GM18909 (cell line): ENCODE results near the gene PDXK.
"Not testable (repeated sequence)": the region's sequence is repeated elsewhere in the genome, so short reads cannot be mapped to it uniquely, and the experiment has no call there.

ENCODE experiments used
- ATAC-seq: cut with Tn5 transposase; IDR thresholded peaks from one replicate; pipeline ENCODE4 v1.9.1; 2021; ENCODE audit warnings: mild to moderate bottlenecking; ENCODE audit not compliant: unreplicated experiment, poor library complexity

PDXK gene

DNA sequence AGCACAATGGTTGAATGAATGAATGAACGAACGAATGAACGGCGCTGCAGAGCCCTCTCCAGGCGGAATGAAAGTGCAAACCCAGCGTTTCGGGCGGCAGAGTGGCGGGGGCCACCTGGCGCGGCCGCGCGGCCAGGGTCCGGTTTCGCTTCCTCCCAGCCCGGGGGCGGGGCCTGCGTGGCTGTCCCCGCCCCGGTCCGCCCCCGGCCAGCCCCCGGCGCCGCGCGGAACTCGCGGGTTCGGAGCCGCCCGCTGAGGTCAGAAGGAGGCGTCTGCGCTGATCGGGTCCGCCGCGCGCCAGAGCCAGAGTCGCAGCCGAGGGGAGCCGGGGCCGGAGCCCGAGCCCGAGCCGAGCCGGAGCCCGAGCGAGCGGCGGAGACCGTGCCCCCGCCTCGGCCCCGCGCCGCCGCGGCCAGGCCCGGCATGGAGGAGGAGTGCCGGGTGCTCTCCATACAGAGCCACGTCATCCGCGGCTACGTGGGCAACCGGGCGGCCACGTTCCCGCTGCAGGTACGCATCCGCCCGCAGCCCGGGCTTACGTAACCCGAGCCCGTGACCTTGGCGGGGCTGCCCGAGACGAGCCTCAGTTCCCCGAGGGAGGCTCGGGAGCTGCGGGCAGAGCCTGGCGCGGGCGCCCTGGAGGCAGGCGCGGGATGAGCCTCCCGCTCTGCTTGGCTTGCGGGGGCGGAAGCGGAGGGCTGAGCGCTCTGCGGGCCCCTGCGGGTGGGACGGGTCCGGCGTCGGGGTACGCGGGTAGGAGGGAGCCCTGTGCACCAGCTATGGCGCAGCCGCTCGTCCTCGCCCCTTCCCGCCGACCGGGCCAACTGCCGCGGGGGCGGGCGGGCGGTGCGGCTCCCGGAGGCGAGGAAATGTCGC is at the start of gene PDXK:
Gene PDXK, plus strand, starts transcription at position 258 of the 876 bp plus-strand sequence. Its CDS starts 166 bp downstream, at position 424.
- ATAC-seq, result peak; percentile 72

GRCh38 chr21:43669828-43670605 is 48.9 kb upstream of the PDXK start:
- no peak for ATAC-seq

DNA sequence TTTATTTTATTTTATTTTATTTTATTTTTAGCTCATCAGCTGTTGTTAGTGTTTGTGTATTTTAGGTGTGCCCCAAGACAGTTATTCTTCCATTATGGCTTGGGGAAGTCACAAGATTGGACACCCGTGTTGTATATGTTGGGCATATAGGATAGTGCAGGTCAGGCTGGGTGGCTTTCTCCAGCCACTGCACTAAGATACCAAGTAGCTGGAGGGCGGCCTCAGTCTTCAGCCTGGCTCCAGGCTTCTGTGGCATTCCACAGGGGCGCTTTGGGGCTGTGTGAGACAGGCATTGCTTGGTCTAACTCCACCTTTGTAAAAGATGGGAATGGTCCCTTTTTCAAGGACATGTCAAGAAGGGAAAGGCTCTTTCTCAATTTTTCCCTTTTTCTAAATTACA is 43.1 kb upstream of the PDXK start:
- ATAC-seq, result no peak

DNA sequence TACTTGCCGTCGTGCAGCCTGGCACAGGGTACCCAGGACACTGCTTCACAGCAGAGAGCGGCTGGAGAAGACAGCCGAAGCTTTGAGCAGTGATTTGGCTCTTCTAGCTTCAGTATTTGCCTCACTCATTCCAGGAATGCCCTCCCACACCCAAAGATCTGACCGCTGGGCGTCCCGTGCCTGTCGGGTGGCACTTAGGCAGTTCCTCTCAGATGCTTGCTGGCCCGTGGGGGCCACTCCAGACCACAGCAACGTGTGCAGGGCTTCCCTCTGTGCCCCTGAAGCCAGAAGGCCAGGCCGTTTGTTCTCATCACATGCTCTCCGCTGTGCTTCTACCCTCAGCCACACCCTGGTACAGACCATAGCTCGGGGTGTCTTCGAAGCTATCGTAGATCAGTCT is 42.5 kb upstream of the PDXK start:
- no peak for ATAC-seq

DNA sequence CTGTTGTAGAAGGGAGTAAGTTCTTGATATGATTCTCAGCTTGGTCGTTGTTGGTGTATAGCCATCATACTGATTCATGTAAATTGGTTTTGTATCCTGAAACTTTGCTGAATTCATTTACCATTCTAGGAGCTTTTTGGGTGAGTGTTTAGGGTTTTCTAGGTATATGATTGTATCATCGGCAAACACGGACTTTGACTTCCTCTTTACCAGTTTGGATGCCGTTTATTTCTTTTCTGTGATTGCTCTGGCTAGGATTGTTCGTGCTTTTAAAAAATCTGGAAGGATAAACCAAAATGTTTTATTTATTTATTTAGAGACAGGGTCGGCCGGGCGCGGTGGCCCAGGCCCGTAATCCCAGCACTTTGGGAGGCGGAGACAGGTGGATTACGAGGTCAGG is 39.0 kb upstream of the PDXK start:
- no peak for ATAC-seq

DNA sequence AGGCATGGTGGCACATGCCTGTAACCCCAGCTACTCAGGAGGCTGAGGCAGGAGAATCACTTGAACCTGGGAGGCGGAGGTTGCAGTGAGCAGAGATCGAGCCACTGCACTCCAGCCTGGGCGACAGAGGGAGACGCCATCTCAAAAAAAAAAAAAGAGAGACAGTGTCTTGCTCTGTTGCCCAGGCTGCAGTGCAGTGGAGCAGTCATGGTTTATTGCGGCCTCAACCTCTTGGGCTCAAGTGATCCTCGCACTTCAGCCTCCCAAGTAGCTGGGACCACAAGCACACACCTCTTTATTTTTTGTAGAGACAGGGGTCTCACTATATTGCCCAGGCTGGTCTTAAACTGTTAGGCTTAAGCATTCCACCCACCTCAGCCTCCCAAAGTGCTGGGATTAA is 38.5 kb upstream of the PDXK start:
- not testable (repeated sequence) for ATAC-seq

DNA sequence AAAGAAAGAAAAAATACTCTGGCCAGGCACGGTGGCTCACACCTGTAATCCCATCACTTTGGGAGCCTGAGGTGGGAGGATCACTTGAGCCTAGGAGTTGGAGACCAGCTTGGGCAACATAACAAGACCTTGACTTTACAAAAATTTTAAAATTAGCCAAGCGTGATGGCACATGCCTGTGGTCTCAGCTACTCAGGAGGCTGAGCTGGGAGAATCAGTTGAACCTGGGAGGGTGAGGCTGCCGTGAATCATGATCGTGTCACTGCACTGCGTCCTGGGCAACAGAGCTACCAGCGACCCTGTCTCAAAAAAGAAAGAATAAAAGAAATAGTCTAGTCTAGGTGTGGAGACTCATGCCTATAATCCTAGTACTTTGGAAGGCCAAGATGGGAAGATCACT is 37.3 kb upstream of the PDXK start:
- ATAC-seq, result no peak

GRCh38 chr21:43684424-43684823 is 34.5 kb upstream of the PDXK start:
- ATAC-seq, result no peak

DNA sequence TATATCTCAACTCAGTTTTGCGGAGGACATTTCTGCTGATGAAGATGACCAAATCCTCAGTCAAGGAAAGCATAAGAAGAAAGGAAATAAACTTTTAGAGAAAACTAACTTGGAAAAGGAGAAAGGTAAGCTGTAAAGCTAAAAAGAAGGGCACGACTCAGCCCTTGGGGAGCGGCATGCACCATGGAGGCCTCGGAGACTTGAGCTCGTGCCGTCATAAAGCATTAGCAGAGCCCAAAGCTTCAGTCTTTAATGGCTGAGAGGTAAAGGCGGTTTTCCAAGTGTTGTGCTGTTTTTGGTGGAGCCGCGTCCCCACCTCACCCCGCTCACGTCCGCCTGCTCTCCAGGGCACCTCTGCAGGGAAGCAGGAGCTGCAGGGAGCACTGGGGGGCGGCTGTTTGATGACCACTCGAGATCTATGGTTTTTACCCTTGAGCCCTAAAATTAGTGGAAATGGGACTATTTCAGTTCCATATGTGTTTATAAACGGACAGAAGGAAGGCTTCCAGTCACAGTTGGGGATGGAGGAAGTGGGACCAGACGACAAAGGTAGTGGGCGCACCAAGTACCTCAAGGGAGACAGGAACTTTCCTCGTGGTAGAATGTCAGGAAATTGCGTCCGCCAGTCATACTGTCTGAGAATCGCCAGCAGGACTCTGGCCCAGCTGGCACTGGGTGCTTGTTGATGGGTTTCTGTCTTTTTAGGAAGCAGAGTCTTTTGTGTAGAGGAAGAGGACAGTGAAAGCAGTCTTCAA is 31.9 kb upstream of the PDXK start:
- no peak for ATAC-seq

DNA sequence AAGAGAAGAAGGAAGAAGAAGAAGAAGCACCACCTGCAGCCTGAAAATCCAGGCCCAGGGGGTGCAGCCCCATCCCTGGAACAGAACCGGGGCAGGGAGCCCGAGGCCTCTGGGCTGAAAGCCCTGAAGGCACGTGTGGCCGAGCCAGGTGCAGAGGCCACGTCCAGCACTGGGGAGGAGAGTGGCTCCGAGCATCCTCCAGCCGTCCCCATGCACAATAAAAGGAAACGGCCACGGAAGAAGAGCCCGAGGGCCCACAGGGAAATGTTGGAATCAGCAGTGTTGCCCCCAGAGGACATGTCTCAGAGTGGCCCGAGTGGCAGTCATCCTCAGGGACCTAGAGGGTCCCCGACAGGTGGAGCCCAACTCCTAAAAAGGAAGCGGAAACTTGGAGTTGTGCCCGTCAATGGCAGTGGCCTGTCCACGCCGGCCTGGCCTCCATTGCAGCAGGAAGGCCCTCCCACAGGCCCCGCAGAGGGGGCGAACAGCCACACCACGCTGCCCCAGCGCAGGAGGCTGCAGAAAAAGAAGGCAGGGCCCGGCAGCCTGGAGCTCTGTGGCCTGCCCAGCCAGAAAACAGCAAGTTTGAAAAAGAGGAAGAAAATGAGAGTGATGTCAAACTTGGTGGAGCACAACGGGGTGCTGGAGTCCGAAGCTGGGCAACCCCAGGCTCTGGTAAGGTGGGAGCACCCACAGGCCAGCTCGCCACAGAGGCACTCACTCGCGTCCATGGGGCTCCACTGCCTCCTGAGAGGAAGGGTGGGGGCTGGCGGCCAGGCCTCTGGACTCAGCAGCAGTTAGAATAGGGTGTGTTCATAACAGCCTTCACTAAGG is 31.1 kb upstream of the PDXK start:
- ATAC-seq, result no peak

GRCh38 chr21:43688906-43689305 is 30.0 kb upstream of the PDXK start:
- ATAC-seq, result no peak

DNA sequence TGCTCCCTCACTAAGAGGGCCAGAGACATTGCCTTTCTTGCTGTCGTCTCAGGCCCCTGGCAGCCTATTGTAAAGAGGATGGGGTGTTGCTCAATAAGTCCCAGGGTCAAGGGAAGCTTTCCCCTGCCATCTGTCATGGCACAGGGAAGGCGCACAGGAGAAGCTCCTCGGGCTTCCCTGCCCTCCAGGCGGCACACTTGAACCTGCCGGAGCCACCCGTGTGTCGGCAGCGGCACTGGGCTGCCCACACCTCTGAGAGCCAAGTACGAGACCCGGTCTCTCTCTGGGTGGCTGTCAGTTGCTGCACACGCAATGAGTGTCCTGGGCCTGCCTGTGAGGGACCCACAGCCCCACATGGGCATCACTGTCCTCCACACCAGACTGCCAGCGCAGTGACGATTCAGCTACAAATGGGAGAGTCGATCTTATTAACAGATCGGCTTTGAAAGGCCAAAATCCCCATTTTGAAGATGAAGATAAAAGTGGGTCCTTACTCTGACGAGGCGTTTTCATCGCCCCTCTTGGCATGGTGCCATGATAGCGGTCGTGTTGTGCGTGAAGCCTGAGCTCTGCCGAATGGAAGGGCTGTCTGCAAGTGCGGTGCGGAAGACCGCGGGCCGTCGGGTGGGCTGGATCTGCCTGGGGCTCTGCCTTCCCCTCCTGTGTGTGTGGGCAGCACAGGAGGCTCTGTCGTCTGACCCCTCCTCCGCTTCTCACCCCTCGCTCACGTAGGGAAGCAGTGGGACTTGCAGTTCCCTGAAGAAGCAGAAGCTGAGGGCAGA is 29.2 kb upstream of the PDXK start:
- no peak for ATAC-seq

GRCh38 chr21:43690346-43690745 is 28.6 kb upstream of the PDXK start:
- no peak for ATAC-seq

DNA sequence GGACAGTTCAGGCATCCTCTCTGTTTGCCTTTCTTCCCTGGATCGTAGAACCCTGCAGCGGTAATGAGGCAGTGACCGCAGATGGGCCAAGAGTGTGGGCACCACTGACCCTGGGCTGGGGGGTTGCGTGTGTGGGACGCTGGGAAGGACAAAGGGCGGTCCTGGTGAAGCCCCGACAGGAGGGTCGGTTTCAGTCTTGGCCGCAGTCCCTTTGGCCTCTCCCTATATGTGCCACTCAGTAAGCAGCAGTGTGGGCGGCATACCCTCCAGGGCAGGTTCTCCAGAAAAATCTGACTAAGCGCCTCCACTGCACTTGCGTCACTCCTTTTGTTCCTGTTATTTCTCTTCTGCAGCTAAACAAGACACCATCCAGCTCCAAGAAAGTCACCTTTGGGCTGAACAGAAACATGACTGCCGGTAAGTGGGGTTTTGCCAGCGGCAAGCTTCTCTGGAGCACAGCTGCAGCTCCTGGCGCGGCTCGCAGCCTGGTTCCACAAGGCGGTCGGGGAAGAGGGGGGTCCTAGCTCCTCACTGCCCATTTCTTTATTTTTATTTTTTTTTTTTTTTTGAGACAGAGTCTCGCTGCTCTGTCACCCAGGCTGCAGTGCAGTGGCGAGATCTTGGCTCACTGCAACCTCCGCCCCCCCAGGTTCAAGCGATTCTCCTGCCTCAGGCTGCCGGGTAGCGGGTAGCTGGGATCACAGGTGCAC is 27.7 kb upstream of the PDXK start:
- no peak for ATAC-seq

DNA sequence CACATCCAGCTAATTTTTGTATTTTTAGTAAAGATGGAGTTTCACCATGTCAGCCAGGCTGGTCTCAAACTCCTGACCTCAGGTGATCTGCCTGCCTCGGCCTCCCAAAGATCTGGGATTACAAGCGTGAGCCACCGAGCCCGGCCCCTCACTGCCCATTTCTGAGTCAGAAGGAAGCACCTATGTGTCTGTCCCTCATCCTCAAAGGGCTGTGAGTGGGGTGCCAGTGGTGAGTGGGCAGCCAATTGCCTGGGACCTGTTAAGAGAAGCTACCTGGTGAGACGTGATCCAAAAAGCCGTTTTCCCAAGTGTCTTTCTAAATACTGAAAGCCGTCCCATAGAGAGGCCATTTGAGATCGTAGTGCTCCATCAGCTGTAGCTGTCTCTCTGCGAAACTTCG is 27.1 kb upstream of the PDXK start:
- ATAC-seq, result no peak

DNA sequence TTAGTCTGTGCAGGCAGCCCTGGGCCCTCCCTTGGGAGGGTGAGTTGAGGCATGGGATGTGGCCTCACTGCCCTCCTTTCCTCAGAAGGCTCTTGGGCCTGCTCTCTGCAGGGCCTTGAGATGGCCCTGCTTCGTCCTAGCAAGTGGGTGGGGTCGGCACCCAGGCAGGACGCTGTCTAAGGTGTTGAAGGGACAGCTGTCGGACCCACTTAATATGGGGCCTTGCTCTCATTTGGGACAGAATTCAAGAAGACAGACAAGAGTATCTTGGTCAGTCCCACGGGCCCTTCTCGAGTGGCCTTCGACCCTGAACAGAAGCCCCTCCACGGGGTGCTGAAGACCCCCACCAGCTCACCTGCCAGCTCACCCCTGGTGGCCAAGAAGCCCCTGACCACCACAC is 26.0 kb upstream of the PDXK start:
- ATAC-seq, result no peak

DNA sequence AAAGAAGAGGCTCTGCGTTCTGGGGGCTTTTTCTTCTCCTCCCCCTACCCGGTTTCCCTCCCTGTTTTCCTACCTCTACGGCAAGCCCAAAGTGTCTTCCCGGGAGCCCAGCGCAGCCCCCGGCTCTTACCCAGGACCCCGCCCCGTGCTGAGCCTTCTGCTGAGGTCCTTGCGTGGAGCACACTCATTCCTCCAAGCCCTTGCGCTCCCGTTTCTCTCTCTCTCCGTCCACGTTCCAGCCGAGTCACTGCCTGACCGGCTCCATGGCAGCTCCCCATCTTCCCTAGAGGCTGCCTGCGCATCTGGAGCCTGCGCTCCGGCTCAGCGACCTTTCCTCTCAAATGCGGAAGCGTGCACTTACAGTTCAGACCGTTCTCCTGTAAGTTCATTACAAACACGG is 24.9 kb upstream of the PDXK start:
- ATAC-seq, result no peak

- no peak for ATAC-seq
Measured at GRCh38 chr21:43694437-43695079, 24.4 kb upstream of the PDXK start.
